OCI-LY1 (cell line): ENCODE measurements around the gene RAB3A.
A peak's percentile ranks its signal among the peaks of the same experiment; 100 is the strongest.

ENCODE experiments used
- H2AFZ ChIP-seq: fragments of 200-600 bp; sonication (generic), shearing (Covaris generic); 2 replicates; pipeline ENCODE4 v1.6.0; 2014; ENCODE audit warnings: antibody characterized with exemption, mild to moderate bottlenecking, low read length
- H3F3A ChIP-seq: fragments of 200-600 bp; sonication (generic), shearing (Covaris generic); 2 replicates; pipeline ENCODE4 v1.6.0; 2014; ENCODE audit warnings: mild to moderate bottlenecking, antibody characterized with exemption, low read length, moderate library complexity; ENCODE audit not compliant: insufficient read depth
- H3K27ac ChIP-seq: fragments of 200-600 bp; sonication (generic); 2 replicates; pipeline ENCODE4 v1.5.1; 2014; ENCODE audit warnings: low read length, mixed run types, mild to moderate bottlenecking, low read depth; ENCODE audit not compliant: poor library complexity, severe bottlenecking
- H3K27me3 ChIP-seq: fragments of 200-600 bp; sonication (generic); 2 replicates; pipeline ENCODE4 v1.6.0; 2014; ENCODE audit warnings: antibody characterized with exemption, mild to moderate bottlenecking, low read length, moderate library complexity; ENCODE audit not compliant: insufficient read depth
- H3K36me3 ChIP-seq: fragments of 200-600 bp; sonication (generic); 2 replicates; pipeline ENCODE4 v1.6.1; 2014; ENCODE audit warnings: mild to moderate bottlenecking, antibody characterized with exemption, low read length, moderate library complexity, mixed read lengths; ENCODE audit not compliant: insufficient read depth
- H3K4me1 ChIP-seq: fragments of 200-600 bp; sonication (generic); 2 replicates; pipeline ENCODE4 v1.5.1; 2014; ENCODE audit warnings: mild to moderate bottlenecking, low read length, moderate library complexity; ENCODE audit not compliant: insufficient read depth, severe bottlenecking
- H3K4me2 ChIP-seq: fragments of 200-600 bp; sonication (generic), shearing (Covaris generic); 2 replicates; pipeline ENCODE4 v1.6.1; 2014; ENCODE audit warnings: low read length
- H3K4me3 ChIP-seq: fragments of 200-600 bp; sonication (generic); 2 replicates; pipeline ENCODE4 v1.5.1; 2014; ENCODE audit warnings: low read length, low read depth, mild to moderate bottlenecking, mixed read lengths; ENCODE audit not compliant: poor library complexity, severe bottlenecking
- H3K79me2 ChIP-seq: fragments of 200-600 bp; shearing (Covaris generic); 2 replicates; pipeline ENCODE4 v1.6.1; 2016; ENCODE audit warnings: mixed run types, low read length, mixed read lengths; ENCODE audit not compliant: insufficient read depth
- H3K9ac ChIP-seq: fragments of 200-600 bp; sonication (generic), shearing (Covaris generic); 2 replicates; pipeline ENCODE4 v1.6.1; 2014; ENCODE audit warnings: mild to moderate bottlenecking, low read length, mixed read lengths
- H3K9me2 ChIP-seq: fragments of 200-600 bp; sonication (generic), shearing (Covaris generic); 2 replicates; pipeline ENCODE4 v1.6.1; 2014; ENCODE audit warnings: low read depth, mild to moderate bottlenecking, low read length, mixed read lengths
- H3K9me3 ChIP-seq: fragments of 200-600 bp; shearing (Covaris generic); 2 replicates; pipeline ENCODE4 v1.6.1; 2014; ENCODE audit warnings: low read length, mixed read lengths
- H4K20me1 ChIP-seq: fragments of 200-600 bp; sonication (generic), shearing (Covaris generic); 2 replicates; pipeline ENCODE4 v1.6.0; 2016; ENCODE audit warnings: mild to moderate bottlenecking, low read length; ENCODE audit not compliant: insufficient read depth
- EZH2 ChIP-seq: fragments of 200-600 bp; sonication (generic), shearing (Covaris generic); IDR thresholded peaks from 2 replicates; pipeline ENCODE4 v1.8.0; 2017; ENCODE audit warnings: borderline replicate concordance, mixed run types, mild to moderate bottlenecking, antibody characterized with exemption, low read length, moderate library complexity, mixed read lengths
- TF ChIP-seq, protein P1 (sequence below): fragments of 200-600 bp; sonication (generic), shearing (Covaris generic); IDR thresholded peaks from 2 replicates; pipeline ENCODE4 v1.5.1; 2017; ENCODE audit warnings: mild to moderate bottlenecking, antibody characterized with exemption, low read length, moderate library complexity, mixed read lengths

RAB3A gene

GRCh38 chr19:18202778-18203407 is 949 bp downstream of the RAB3A start:
- H3K27me3 ChIP-seq, result no peaks in the 10 kb centered on the region
- peak overlapping the region; percentile 80 for H3K4me3 ChIP-seq
- H2AFZ ChIP-seq, result no peak overlapping the region
- peaks cover 41% of the 10 kb centered on the region for H3K36me3 ChIP-seq
- H3K9me3 ChIP-seq, result no peaks in the 10 kb centered on the region
- no peak for TF ChIP-seq EZH2
- TF ChIP-seq, protein P1, sequence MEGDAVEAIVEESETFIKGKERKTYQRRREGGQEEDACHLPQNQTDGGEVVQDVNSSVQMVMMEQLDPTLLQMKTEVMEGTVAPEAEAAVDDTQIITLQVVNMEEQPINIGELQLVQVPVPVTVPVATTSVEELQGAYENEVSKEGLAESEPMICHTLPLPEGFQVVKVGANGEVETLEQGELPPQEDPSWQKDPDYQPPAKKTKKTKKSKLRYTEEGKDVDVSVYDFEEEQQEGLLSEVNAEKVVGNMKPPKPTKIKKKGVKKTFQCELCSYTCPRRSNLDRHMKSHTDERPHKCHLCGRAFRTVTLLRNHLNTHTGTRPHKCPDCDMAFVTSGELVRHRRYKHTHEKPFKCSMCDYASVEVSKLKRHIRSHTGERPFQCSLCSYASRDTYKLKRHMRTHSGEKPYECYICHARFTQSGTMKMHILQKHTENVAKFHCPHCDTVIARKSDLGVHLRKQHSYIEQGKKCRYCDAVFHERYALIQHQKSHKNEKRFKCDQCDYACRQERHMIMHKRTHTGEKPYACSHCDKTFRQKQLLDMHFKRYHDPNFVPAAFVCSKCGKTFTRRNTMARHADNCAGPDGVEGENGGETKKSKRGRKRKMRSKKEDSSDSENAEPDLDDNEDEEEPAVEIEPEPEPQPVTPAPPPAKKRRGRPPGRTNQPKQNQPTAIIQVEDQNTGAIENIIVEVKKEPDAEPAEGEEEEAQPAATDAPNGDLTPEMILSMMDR, result peak; percentile 44; the same call in 1 of the 2 replicates
- no peaks in the 10 kb centered on the region for H3K79me2 ChIP-seq
- no peaks in the 10 kb centered on the region for H4K20me1 ChIP-seq
- H3F3A ChIP-seq, result no peaks in the 10 kb centered on the region
- H3K9ac ChIP-seq, result peak overlapping the region; percentile 71
- peak overlapping the region; percentile 60 for H3K27ac ChIP-seq
- H3K4me2 ChIP-seq, result peak overlapping the region; percentile 86
- H3K9me2 ChIP-seq, result no peaks in the 10 kb centered on the region
- H3K4me1 ChIP-seq, result peaks cover 23% of the 10 kb centered on the region

GRCh38 chr19:18202397-18202777 is 1.5 kb downstream of the RAB3A start:
- peak overlapping the region; percentile 80 for H3K4me3 ChIP-seq

DNA sequence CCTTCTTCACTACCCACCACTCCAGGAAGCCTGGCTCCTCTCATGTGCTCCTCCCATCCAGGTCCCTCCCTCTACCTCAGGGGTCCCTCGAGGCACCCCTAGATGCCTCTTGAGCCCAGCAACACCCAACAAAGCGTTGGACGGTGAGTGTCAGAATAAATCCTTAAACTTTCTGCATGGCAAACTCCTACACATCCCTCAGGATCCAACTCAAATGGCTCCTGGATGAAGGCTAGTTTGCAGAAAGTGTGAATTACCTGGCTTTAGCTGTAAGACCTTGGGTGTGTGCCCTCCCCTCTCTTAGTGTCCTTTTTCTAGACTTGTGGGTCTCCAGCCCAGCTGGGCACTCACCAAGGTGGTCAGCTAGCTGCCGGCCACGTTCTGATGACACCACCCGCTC is 5.5 kb downstream of the RAB3A start:
- Histone ChIP-seq H3K27ac (no peak overlapping the region), H3K4me2 (no peak overlapping the region), H3K27me3 (no peaks in the 10 kb centered on the region), H4K20me1 (no peaks in the 10 kb centered on the region), H3K4me3 (no peak overlapping the region), H3K9me2 (no peaks in the 10 kb centered on the region), H3K9me3 (no peaks in the 10 kb centered on the region), H3K9ac (no peak overlapping the region), H2AFZ (no peak overlapping the region), H3K36me3 (peaks cover 62% of the 10 kb centered on the region), H3K4me1 (peaks cover 37% of the 10 kb centered on the region), H3F3A (no peaks in the 10 kb centered on the region; the same call in 1 of the 2 replicates), H3K79me2 (no peaks in the 10 kb centered on the region)
- no peak for TF ChIP-seq EZH2
- TF ChIP-seq, protein P1, result no peak

More at GRCh38 chr19:18202397-18202777, 1.5 kb downstream of the RAB3A start:
- H3F3A ChIP-seq, result no peaks in the 10 kb centered on the region
- TF ChIP-seq EZH2, result no peak
- TF ChIP-seq, protein P1, result no peak
- H2AFZ ChIP-seq, result no peak overlapping the region
- no peaks in the 10 kb centered on the region for H3K9me3 ChIP-seq
- peaks cover 46% of the 10 kb centered on the region for H3K36me3 ChIP-seq
- no peaks in the 10 kb centered on the region for H3K27me3 ChIP-seq
- peak overlapping the region; percentile 60 for H3K27ac ChIP-seq
- H4K20me1 ChIP-seq, result no peaks in the 10 kb centered on the region
- H3K4me2 ChIP-seq, result peak overlapping the region; percentile 86
- H3K9ac ChIP-seq, result peak overlapping the region; percentile 71; the same call in 1 of the 2 replicates
- H3K9me2 ChIP-seq, result no peaks in the 10 kb centered on the region
- peaks cover 21% of the 10 kb centered on the region for H3K4me1 ChIP-seq
- H3K79me2 ChIP-seq, result no peaks in the 10 kb centered on the region
